HL-60 (cell line): ENCODE measurements around the gene DPY19L1.
"Not testable (repeated sequence)": the region's sequence is repeated elsewhere in the genome, so short reads cannot be mapped to it uniquely, and the experiment has no call there.

Experiments
- CTCF ChIP-seq: IDR thresholded peaks from one replicate; pipeline ENCODE4 v1.5.1; 2011; ENCODE audit warnings: low read length, control low read depth, inconsistent platforms; ENCODE audit not compliant: insufficient read depth
- GABPA ChIP-seq: IDR thresholded peaks from 2 replicates; pipeline ENCODE4 v1.6.1; 2012; ENCODE audit warnings: low read depth

- TF ChIP-seq CTCF, GABPA: not testable (repeated sequence)
These were observed 35.9 kb upstream of the DPY19L1 start for GRCh38 chr7:35072950-35073827.
